K562 (cell line): Measurements from ENCODE around the gene NFKB2. TPM values are rescaled to one million over a fixed set of nuclear protein-coding genes. Genes with fewer than 3 reads are reported as not detected.

Source experiments
- ATAC-seq: fragments of 200-7000 bp; cut with Tn5 transposase; 3 replicates; pipeline ENCODE4 v1.9.1; 2020; ENCODE audit warnings: moderate library complexity
- BruUV-seq: library from RNA; stranded (reverse); fragments of 400-500 nt; replicated peaks from 2 replicates; lab custom pipeline; 2021; lab: Mats Ljungman, UMichigan
- CTCF ChIA-PET: fragments of 300-600 bp; formaldehyde crosslinking; extraction: SDS; loops from one replicate; lab custom pipeline; 2021; ENCODE audit warnings: low intra/inter-chr PET ratio; lab: Yijun Ruan, JAX
- POLR2A ChIA-PET: fragments of 300-600, 350-650 bp; sonication (Branson Sonifier 250); formaldehyde crosslinking; extraction: SDS; loops from one replicate; lab custom pipeline; 2021; ENCODE audit warnings: antibody characterized with exemption, inconsistent platforms; lab: Yijun Ruan, JAX
- DNase-seq, 4 experiments: peaks; one replicate each; pipeline versions ENCODE4 v3.0.0 to v3.0.0-alpha.2; 2011 to 2018; ENCODE audit warnings: low spot score in 3 of 4, mixed read lengths in 3 of 4; ENCODE audit errors: extremely low read depth in 1 of 4
- FAIRE-seq: peaks from 2 replicates; lab custom pipeline; 2011; peaks lifted over from hg19 to GRCh38; lab: Jason Lieb, UNC
- H2AFZ ChIP-seq: 2 replicates; pipeline ENCODE4 v1.6.0; 2011; ENCODE audit warnings: low read depth, low read length, control low read depth, inconsistent platforms
- H3K27ac ChIP-seq: fragments of 200-600 bp; 3 replicates; pipeline ENCODE4 v1.8.0; 2011; ENCODE audit warnings: low read depth, mild to moderate bottlenecking, control low read depth, inconsistent platforms, low read length, moderate library complexity, mixed read lengths; ENCODE audit errors: extremely low read depth
- H3K27me3 ChIP-seq, 2 experiments: fragments of 300-600 bp in 1 of 2; 2 replicates in 1 of 2; 3 replicates in 1 of 2; pipeline versions ENCODE4 v1.6.0 to v1.8.0; 2011; ENCODE audit warnings: inconsistent platforms in 2 of 2, low read length in 2 of 2, mild to moderate bottlenecking in 1 of 2, mixed read lengths in 1 of 2, moderate library complexity in 1 of 2; ENCODE audit not compliant: control insufficient read depth in 2 of 2, insufficient read depth in 2 of 2
- H3K36me3 ChIP-seq: fragments of 300-600 bp; 3 replicates; pipeline ENCODE4 v1.8.0; 2011; ENCODE audit warnings: mild to moderate bottlenecking, low read length, inconsistent platforms; ENCODE audit not compliant: control insufficient read depth, insufficient read depth
- H3K4me1 ChIP-seq, 2 experiments: fragments of 200-600 bp in 1 of 2; replicated peaks in 1 of 2; 2 replicates in 1 of 2; 3 replicates in 1 of 2; pipeline versions ENCODE4 v1.5.1 to v1.8.0; 2011; ENCODE audit warnings: inconsistent platforms in 2 of 2, low read length in 2 of 2, mild to moderate bottlenecking in 1 of 2, mixed read lengths in 1 of 2, moderate library complexity in 1 of 2; ENCODE audit not compliant: control insufficient read depth in 2 of 2, insufficient read depth in 2 of 2
- H3K4me2 ChIP-seq: 2 replicates; pipeline ENCODE4 v1.6.1; 2011; ENCODE audit warnings: low read length, control low read depth, inconsistent platforms, mixed read lengths; ENCODE audit not compliant: insufficient read depth
- H3K4me3 ChIP-seq: fragments of 200-600 bp; sonication (generic), shearing (Covaris generic); 2 replicates; pipeline ENCODE4 v1.5.1; 2016; ENCODE audit warnings: control low read depth, inconsistent platforms
- H3K79me2 ChIP-seq: fragments of 200-600 bp; 3 replicates; pipeline ENCODE4 v1.8.0; 2011; ENCODE audit warnings: low read length, inconsistent platforms; ENCODE audit not compliant: control insufficient read depth, insufficient read depth
- H3K9ac ChIP-seq, 2 experiments: 2 replicates each; pipeline versions ENCODE4 v1.6.0 to v1.6.1; 2011; ENCODE audit warnings: low read depth in 2 of 2, low read length in 2 of 2, control low read depth in 1 of 2, inconsistent platforms in 1 of 2, mild to moderate bottlenecking in 1 of 2, mixed read lengths in 1 of 2; ENCODE audit not compliant: insufficient read depth in 1 of 2
- H3K9me1 ChIP-seq: one replicate; pipeline ENCODE4 v1.6.0; 2011; ENCODE audit warnings: inconsistent platforms, mild to moderate bottlenecking, low read length, moderate library complexity; ENCODE audit not compliant: control insufficient read depth, insufficient read depth
- H3K9me3 ChIP-seq: replicated peaks from 2 replicates; pipeline ENCODE4 v1.5.1; 2011; ENCODE audit warnings: low read depth, low read length, inconsistent platforms; ENCODE audit not compliant: control insufficient read depth, insufficient read depth
- H4K20me1 ChIP-seq: replicated peaks from 2 replicates; pipeline ENCODE4 v1.6.1; 2011; ENCODE audit warnings: low read length, inconsistent platforms, mixed read lengths; ENCODE audit not compliant: control insufficient read depth, insufficient read depth
- CGGBP1 ChIP-seq: fragments of 250-450 bp; sonication (Bioruptor Pico); IDR thresholded peaks from 2 replicates; pipeline ENCODE4 v1.9.0; 2021; ENCODE audit warnings: mild to moderate bottlenecking
- POLR2AphosphoS2 ChIP-seq: IDR thresholded peaks from 2 replicates; pipeline ENCODE4 v1.6.1; 2012; ENCODE audit warnings: low read length, improper control_type of control experiment
- ZNF609 ChIP-seq: sonication (generic); formaldehyde crosslinking; IDR thresholded peaks from 2 replicates; pipeline ENCODE4 v1.8.1; 2023; ENCODE audit warnings: missing genetic modification reagents, mild to moderate bottlenecking, borderline replicate concordance
- WGBS: fragments of 100-300 bp; shearing (Covaris generic); methylation state at CpG from one replicate; pipeline ENCODE4 v1.1.6; 2016; ENCODE audit warnings: low coverage, mixed read lengths; ENCODE audit not compliant: insufficient coverage; ENCODE audit errors: missing lambda C conversion rate; 5-methylcytosine and 5-hydroxymethylcytosine counted together
- in situ Hi-C: fragments of 300-500 bp; cut with MboI; formaldehyde crosslinking; loops from 4 replicates; pipeline ENCODE4 v1.15.0; 2018; ENCODE audit warnings: inconsistent platforms, mixed read lengths
- intact Hi-C: fragments of 100-400 bp; cut with micrococcal nuclease; formaldehyde crosslinking; loops from 2 replicates; pipeline ENCODE4 v1.14.2; 2022
- polyA plus RNA-seq, 8 experiments: library from polyadenylated mRNA; depleted of rRNA in 4 of 8; stranded (reverse) in 5 of 8; unstranded in 3 of 8; fragments of >200 nt; fragmentation: Nextera tagmentation in 2 of 8; fragmentation: Illumina TruSeq in 1 of 8; extraction: Ambion mirVana in 2 of 8; extraction: Trizol in 1 of 8; gene quantifications; 2 replicates each; pipeline versions ENCODE4 v1.2.1 to v1.2.3, GENCODE V29; 2011 to 2014; ENCODE audit warnings: inconsistent platforms in 1 of 8, missing spikeins in 1 of 8
- total RNA-seq, 7 experiments: library from RNA; depleted of rRNA in 6 of 7; stranded (reverse); fragments of >200 nt in 6 of 7; fragmentation: Illumina TruSeq in 2 of 7; extraction: Trizol in 2 of 7; gene quantifications; 2 replicates each; pipeline versions ENCODE4 v1.2.1 to v1.2.3, GENCODE V29; 2011 to 2021; ENCODE audit warnings: low replicate concordance in 1 of 7

NFKB2 gene
- total and polyA plus RNA-seq, 9 of the 15 experiments (the other 6 are each of a cell fraction or from before 2014, with no cell fraction given): 0.07 to 20.3 (median 7.9) TPM

- no peaks in the 10 kb centered on the region for H3K9me3 ChIP-seq
- in situ Hi-C loops (no loop called here), intact Hi-C loops (loop anchor here (5.0 kb wide), 1 partner anchor 42 kb away; no protein-coding TSS in a partner anchor)
- H2AFZ ChIP-seq: peak overlapping the region; percentile 87
- H3K4me2 ChIP-seq: peak overlapping the region; percentile 74
- DNase-seq (peak in 1 of 4 experiments; percentile 30), ATAC-seq (no peak), FAIRE-seq (no peak)
- H4K20me1 ChIP-seq: no peaks in the 10 kb centered on the region
- TF ChIP-seq CGGBP1 (no peak), ZNF609 (CRISPR knock-in tag) (0 out of 2 replicates have a peak, but pooled peaks have one; percentile 59), POLR2AphosphoS2 (no peak)
- WGBS: 1% methylated on average over 18 of the region's 21 CpGs
- TSS peak; percentile 36 for BruUV-seq
- peaks cover 25% of the 10 kb centered on the region for H3K79me2 ChIP-seq
- H3K27me3 ChIP-seq: no peaks in the 10 kb centered on the region
- H3K9me1 ChIP-seq: no peaks in the 10 kb centered on the region
- CTCF ChIA-PET: no interaction called here
- POLR2A ChIA-PET: interaction anchor here (0.6 to 5.3 kb wide), 10 partner anchors 10 to 925 kb away, joined by 3 to 34 read pairs (median 6); partner anchors contain the start of genes C10orf95 and CUEDC2
- H3K4me3 ChIP-seq: peak overlapping the region; percentile 93
- H3K9ac ChIP-seq: peak overlapping the region; percentile 65 to 96
- peaks cover 12 to 59% of the 10 kb centered on the region in 2 experiments; a peak in 4 of 5 replicates for H3K4me1 ChIP-seq
- H3K36me3 ChIP-seq: peaks cover 17% of the 10 kb centered on the region; the same call in 2 of the 3 replicates
- peak overlapping the region; percentile 80 for H3K27ac ChIP-seq
Observed at GRCh38 chr10:102420181-102420713, 24.7 kb downstream of the NFKB2 start.
